Cardiac fibroblast (primary cell): ENCODE results near the gene ABCA3.

Experiments used
- DNase-seq, 2 donors: peaks; one replicate each; pipeline versions ENCODE4 v3.0.0 to v3.0.0-alpha.2; 2010; ENCODE audit warnings: low read depth in 2 of 2
- H3K4me3 ChIP-seq, 2 donors: replicated peaks in 1 of 2; 1 replicate in 1 of 2; 2 replicates in 1 of 2; pipeline ENCODE4 v1.5.1; 2011; ENCODE audit warnings: low read depth in 2 of 2, low read length in 2 of 2, mild to moderate bottlenecking in 2 of 2, moderate library complexity in 1 of 2
- TF ChIP-seq, protein P1 (sequence below): IDR thresholded peaks from one replicate; pipeline ENCODE4 v1.5.1; 2011; ENCODE audit warnings: low read depth, mild to moderate bottlenecking, low read length, inconsistent platforms

Gene ABCA3

DNA sequence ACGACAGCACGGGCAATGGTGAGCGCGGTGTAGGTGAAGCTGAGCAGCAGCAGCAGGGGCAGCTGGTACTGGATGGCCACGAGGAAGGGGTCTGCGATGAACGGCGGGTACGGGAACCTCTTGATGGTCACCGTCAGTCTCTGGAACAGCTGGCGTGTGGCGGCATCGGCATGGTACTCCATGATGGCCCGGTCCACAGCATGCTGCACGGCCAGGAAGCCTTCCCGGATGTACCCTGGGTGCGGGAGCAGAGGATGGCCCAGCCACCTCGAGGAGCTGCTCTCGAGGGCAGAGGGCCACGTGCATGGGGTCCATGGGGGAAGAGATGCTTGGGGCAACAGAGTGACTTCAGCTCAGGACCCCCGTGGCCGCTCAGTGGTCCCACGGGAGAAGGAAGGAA lies 20.9 kb downstream of the ABCA3 start:
- no peak for DNase-seq

DNA sequence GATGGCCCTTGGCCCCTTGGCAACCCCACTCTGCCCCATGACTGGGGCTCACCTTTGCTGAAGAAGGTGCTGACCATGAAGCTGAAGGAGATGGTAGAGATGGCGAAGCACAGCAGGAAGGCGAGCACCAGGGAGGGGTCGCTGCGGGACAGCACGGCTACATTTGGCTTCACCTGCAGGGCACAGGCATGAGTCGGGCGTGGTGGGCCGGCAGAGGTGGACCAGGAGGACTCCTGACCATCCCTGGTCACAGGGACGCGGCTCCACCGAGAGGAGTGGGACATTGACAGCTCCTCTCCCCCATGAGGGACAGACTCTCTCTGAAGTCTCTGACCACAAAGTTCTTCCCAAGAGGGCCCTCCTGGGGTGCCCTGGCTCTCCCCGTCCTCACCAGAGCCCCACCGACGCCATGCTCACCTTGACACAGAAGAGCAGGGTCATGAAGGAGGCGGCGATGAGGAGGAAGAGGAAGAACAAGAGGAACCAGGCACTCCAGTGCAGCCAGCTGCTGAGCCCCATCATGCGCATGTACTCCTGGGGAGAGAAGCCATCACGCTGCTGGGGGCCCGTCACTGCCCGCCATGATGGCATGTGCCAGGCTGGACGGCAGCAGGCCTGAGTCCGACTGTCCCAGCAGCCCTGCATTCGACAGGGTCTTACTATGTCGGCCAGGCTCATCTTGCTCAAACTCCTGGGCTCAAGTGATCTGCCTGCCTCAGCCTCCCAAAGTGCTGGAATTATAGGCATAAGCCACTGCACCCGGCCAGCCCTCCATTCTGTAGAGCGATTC lies 23.1 kb downstream of the ABCA3 start:
- no peak overlapping the region for H3K4me3 ChIP-seq
- TF ChIP-seq, protein P1, sequence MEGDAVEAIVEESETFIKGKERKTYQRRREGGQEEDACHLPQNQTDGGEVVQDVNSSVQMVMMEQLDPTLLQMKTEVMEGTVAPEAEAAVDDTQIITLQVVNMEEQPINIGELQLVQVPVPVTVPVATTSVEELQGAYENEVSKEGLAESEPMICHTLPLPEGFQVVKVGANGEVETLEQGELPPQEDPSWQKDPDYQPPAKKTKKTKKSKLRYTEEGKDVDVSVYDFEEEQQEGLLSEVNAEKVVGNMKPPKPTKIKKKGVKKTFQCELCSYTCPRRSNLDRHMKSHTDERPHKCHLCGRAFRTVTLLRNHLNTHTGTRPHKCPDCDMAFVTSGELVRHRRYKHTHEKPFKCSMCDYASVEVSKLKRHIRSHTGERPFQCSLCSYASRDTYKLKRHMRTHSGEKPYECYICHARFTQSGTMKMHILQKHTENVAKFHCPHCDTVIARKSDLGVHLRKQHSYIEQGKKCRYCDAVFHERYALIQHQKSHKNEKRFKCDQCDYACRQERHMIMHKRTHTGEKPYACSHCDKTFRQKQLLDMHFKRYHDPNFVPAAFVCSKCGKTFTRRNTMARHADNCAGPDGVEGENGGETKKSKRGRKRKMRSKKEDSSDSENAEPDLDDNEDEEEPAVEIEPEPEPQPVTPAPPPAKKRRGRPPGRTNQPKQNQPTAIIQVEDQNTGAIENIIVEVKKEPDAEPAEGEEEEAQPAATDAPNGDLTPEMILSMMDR: no peak
- DNase-seq: no peak

More for the DNA sequence above, 20.9 kb downstream of the ABCA3 start:
- H3K4me3 ChIP-seq: no peak overlapping the region
- TF ChIP-seq, protein P1: no peak

DNA sequence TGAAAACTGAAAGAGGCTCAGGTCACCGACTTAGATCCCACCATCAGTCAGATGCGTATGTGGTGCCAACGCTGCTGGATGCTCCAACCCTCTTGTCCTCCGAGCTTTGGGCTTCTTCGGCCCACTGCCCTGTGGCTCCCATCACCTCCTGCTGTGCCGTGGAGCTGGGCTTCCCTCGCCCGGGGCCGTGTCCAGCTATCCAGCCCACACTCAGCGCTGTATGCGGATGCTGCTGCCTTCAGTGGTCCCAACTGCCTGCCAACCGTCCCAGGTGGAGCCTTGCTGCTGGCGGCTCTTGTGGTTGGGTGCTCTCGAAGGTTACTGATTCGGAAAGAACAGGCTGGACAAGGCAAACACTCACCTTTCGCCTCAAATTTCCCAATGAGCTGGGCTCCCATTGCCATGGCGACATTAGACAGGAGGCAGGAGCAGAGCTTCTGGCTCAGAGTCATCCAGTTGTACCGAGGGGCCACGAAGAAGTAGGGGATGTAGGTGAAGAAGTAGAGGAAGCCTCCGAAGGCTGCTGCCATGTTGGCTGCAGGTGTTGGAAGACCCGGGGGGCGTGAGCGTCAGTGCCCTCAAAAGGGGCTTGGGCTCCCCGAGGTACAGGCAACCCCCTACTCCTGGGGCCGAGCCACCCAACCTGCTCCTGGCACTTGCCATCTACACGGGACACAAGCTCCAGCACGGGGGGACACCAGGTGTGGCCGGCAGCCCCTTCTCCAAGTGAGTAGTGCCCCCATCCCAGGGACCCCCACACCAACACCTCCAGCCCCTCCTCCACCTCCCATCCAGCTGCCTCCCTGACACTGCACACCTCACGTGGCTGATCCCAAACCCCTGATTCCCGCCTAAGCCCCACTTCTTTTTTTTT lies 32.2 kb downstream of the ABCA3 start:
- H3K4me3 ChIP-seq: no peak overlapping the region
- TF ChIP-seq, protein P1: no peak
- DNase-seq: no peak

DNA sequence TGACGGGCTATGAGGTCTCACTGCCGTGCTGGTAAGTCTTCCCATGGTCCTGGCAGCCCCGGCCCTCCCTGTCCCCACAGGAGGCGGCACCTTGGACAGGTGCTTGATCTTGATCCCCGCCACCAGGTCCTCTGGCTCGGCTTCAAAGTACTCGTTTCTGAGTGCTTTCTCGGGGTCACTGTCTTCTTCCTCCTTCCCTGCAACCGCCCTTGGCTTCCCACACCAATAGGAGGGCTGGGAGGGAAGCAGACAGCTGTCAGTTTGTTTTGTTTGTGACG lies 40.7 kb downstream of the ABCA3 start:
- TF ChIP-seq, protein P1: no peak
- no peak for DNase-seq
- no peak overlapping the region for H3K4me3 ChIP-seq

DNA sequence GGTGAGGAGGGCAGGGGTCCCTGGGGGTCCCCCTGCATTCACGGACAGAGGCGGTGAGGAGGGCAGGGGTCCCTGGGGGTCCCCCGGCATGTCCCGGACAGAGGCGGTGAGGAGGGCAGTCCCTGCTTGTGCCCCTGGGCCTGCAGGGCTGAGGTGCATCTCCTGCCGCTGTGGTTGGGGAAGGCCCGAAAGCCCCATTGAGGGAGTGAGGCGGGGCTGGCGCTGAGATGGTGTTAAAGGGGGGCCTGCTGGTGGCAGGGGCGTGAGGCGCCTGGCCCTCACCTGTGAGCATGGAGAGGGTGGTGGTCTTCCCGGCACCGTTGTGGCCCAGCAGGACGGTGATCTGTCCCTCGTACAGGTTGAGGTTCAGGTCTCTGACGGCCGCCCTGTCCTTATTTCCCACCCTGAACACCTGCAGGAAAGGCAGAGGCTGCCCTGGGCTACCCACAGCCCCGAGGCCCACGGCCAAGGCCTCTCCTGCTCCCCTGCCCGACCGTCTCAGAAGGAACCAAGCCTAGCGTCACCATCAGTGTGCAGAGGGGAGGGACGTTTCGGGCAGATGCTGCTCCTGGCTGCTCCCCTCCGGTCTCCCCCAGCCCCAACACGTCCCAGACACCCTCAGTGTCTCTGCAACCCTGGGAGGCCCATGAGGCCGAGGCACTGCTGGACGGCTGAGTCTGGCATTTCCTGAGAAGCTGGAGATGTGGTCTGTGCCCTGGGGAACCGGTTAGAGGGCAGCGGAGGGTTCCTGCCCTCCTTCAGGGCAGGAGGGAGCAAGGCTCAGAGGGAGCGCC lies 41.2 kb downstream of the ABCA3 start:
- H3K4me3 ChIP-seq: no peak overlapping the region
- TF ChIP-seq, protein P1: no peak
- no peak for DNase-seq

DNA sequence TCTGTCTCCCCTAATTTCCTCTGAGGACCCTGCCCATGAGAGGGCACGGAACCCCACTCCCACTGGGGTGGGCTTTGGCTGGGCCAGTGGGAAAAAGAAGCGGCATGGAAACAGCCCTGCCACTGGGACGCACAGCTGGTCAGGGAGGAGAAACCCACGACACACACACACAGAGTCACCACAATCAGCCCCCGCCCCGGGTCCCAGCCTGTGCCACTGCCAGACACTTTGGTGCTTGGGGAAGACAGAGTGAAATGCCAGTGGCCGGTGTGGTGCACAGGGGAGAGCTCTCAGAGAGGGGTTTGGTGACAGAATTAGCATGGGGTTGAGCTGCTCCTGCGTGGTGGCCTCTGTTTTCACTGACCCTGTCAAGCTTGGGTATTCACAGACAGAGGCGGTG lies 41.9 kb downstream of the ABCA3 start:
- H3K4me3 ChIP-seq: no peak overlapping the region
- no peak for DNase-seq
- TF ChIP-seq, protein P1: no peak
